ENCODE measurements around the gene GLG1. TPM values are rescaled to one million over a fixed set of nuclear protein-coding genes. Genes with fewer than 3 reads are reported as not detected.
"Not testable (repeated sequence)": the region's sequence is repeated elsewhere in the genome, so short reads cannot be mapped to it uniquely, and the experiment has no call there.

Gene GLG1
- polyA plus RNA-seq, 4 donors, result 154 to 161 (median 156) TPM

- DNase-seq (ENCODE audit: low read depth in 4 of 4, low spot score in 2 of 4), result not testable (repeated sequence)
Measured at GRCh38 chr16:74546112-74546511, 60.8 kb downstream of the GLG1 start.

GRCh38 chr16:74542911-74543578 is 63.9 kb downstream of the GLG1 start:
- DNase-seq (ENCODE audit: low read depth in 4 of 4, low spot score in 2 of 4), result not testable (repeated sequence)

- DNase-seq (ENCODE audit: low read depth in 4 of 4, low spot score in 2 of 4), result not testable (repeated sequence)
Measured at GRCh38 chr16:74540663-74541062, 66.3 kb downstream of the GLG1 start.

GRCh38 chr16:74538801-74539200 is 68.1 kb downstream of the GLG1 start:
- DNase-seq (ENCODE audit: low read depth in 4 of 4, low spot score in 2 of 4), result not testable (repeated sequence)

GRCh38 chr16:74537746-74538145 is 69.2 kb downstream of the GLG1 start:
- not testable (repeated sequence) for DNase-seq (ENCODE audit: low read depth in 4 of 4, low spot score in 2 of 4)

- not testable (repeated sequence) for DNase-seq (ENCODE audit: low read depth in 4 of 4, low spot score in 2 of 4)
Measured at GRCh38 chr16:74534650-74535049, 72.3 kb downstream of the GLG1 start.

- no peak for DNase-seq (ENCODE audit: low read depth in 4 of 4, low spot score in 2 of 4)
Measured at GRCh38 chr16:74524926-74525325, 82.0 kb downstream of the GLG1 start.

- no peak for DNase-seq (ENCODE audit: low read depth in 4 of 4, low spot score in 2 of 4)
Measured at GRCh38 chr16:74524117-74524516, 82.8 kb downstream of the GLG1 start.

- not testable (repeated sequence) for DNase-seq (ENCODE audit: low read depth in 4 of 4, low spot score in 2 of 4)
Measured at GRCh38 chr16:74523706-74524105, 83.2 kb downstream of the GLG1 start.

GRCh38 chr16:74522160-74522559 is 84.8 kb downstream of the GLG1 start:
- no peak for DNase-seq (ENCODE audit: low read depth in 4 of 4, low spot score in 2 of 4)

- DNase-seq (ENCODE audit: low read depth in 4 of 4, low spot score in 2 of 4), result no peak
Measured at GRCh38 chr16:74521691-74522090, 85.2 kb downstream of the GLG1 start.

- not testable (repeated sequence) for DNase-seq (ENCODE audit: low read depth in 4 of 4, low spot score in 2 of 4)
Measured at GRCh38 chr16:74518934-74519333, 88.0 kb downstream of the GLG1 start.

- no peak for DNase-seq (ENCODE audit: low read depth in 4 of 4, low spot score in 2 of 4)
Measured at GRCh38 chr16:74511961-74512360, 95.0 kb downstream of the GLG1 start.

GRCh38 chr16:74505011-74505410 is 101.9 kb downstream of the GLG1 start:
- no peak for DNase-seq (ENCODE audit: low read depth in 4 of 4, low spot score in 2 of 4)

GRCh38 chr16:74503412-74503811 is 103.5 kb downstream of the GLG1 start:
- DNase-seq (ENCODE audit: low read depth in 4 of 4, low spot score in 2 of 4), result no peak

GRCh38 chr16:74501484-74502478 is 105.1 kb downstream of the GLG1 start:
- no peak for DNase-seq (ENCODE audit: low read depth in 4 of 4, low spot score in 2 of 4)

GRCh38 chr16:74500907-74501306 is 106.0 kb downstream of the GLG1 start:
- DNase-seq (ENCODE audit: low read depth in 4 of 4, low spot score in 2 of 4), result no peak

GRCh38 chr16:74499114-74499513 is 107.8 kb downstream of the GLG1 start:
- DNase-seq (ENCODE audit: low read depth in 4 of 4, low spot score in 2 of 4), result no peak

GRCh38 chr16:74497761-74498160 is 109.2 kb downstream of the GLG1 start:
- DNase-seq (ENCODE audit: low read depth in 4 of 4, low spot score in 2 of 4), result no peak

GRCh38 chr16:74496054-74496453 is 110.9 kb downstream of the GLG1 start:
- no peak for DNase-seq (ENCODE audit: low read depth in 4 of 4, low spot score in 2 of 4)

- DNase-seq (ENCODE audit: low read depth in 4 of 4, low spot score in 2 of 4), result no peak
Measured at GRCh38 chr16:74492976-74493375, 113.9 kb downstream of the GLG1 start.

Measured in left renal cortex interstitium (tissue), 4 donors.